Upper lobe of left lung (tissue), 6 donors: Measurements from ENCODE around the gene CGB1. TPM values are rescaled to one million over a fixed set of nuclear protein-coding genes. Genes with fewer than 3 reads are reported as not detected.
"Not testable (repeated sequence)": the region's sequence is repeated elsewhere in the genome, so short reads cannot be mapped to it uniquely, and the experiment has no call there.

Source experiments
- ATAC-seq, 2 donors: fragments of 200-7000 bp; cut with Tn5 transposase; one replicate each; pipeline ENCODE4 v1.9.1; 2022; ENCODE audit warnings: mild to moderate bottlenecking in 2 of 2, moderate library complexity in 2 of 2; ENCODE audit not compliant: low FRiP score in 2 of 2
- DNase-seq, 2 donors: peaks; one replicate each; pipeline ENCODE4 v3.0.0-alpha.2; 2019 to 2020
- H3K27ac ChIP-seq, 4 donors: fragments of 200-600 bp; sonication (generic); one replicate each; pipeline ENCODE4 v1.5.1; 2016 to 2019
- H3K27me3 ChIP-seq, 4 donors: fragments of 200-600 bp; sonication (generic); one replicate each; pipeline ENCODE4 v1.5.1; 2017 to 2019
- H3K36me3 ChIP-seq, 4 donors: fragments of 200-600 bp; sonication (generic); one replicate each; pipeline ENCODE4 v1.5.1; 2016 to 2019
- H3K4me1 ChIP-seq, 4 donors: fragments of 200-600 bp; sonication (generic); one replicate each; pipeline ENCODE4 v1.5.1; 2018 to 2019
- H3K4me3 ChIP-seq, 4 donors: fragments of 200-600 bp; sonication (generic); one replicate each; pipeline ENCODE4 v1.5.1; 2017 to 2019; ENCODE audit warnings: mild to moderate bottlenecking in 2 of 4, moderate library complexity in 1 of 4
- H3K9me3 ChIP-seq, 4 donors: fragments of 200-600 bp; sonication (generic); one replicate each; pipeline ENCODE4 v1.5.1; 2018 to 2019
- EP300 ChIP-seq, 4 donors: sonication (generic); formaldehyde crosslinking; IDR thresholded peaks; one replicate each; pipeline ENCODE4 v1.5.1; 2017; ENCODE audit warnings: antibody characterized with exemption in 4 of 4, control low read depth in 2 of 4
- POLR2A ChIP-seq, 4 donors: fragments of 450-650 bp; IDR thresholded peaks; one replicate each; pipeline ENCODE4 v1.5.1; 2016 to 2017; ENCODE audit warnings: antibody characterized with exemption in 4 of 4, mild to moderate bottlenecking in 2 of 4
- POLR2AphosphoS5 ChIP-seq, 2 donors: sonication (generic); formaldehyde crosslinking; IDR thresholded peaks; one replicate each; pipeline ENCODE4 v1.5.1; 2017; ENCODE audit warnings: antibody characterized with exemption in 2 of 2
- WGBS, 2 donors: methylation state at CpG; one replicate each; pipeline ENCODE4 v1.1.5; 2017 to 2018; 5-methylcytosine and 5-hydroxymethylcytosine counted together
- total RNA-seq, 6 donors: library from RNA; depleted of rRNA in 4 of 6; stranded (reverse); fragments of >200 nt in 4 of 6; gene quantifications; one replicate each; pipeline versions ENCODE4 v1.1.0 to v1.2.1, GENCODE V29; 2016 to 2021
- TF ChIP-seq, protein P1 (sequence below), 6 experiments: fragments of 450-650 bp in 4 of 6; fragments of 200-600 bp in 2 of 6; sonication (generic) in 2 of 6; IDR thresholded peaks; one replicate each; pipeline ENCODE4 v1.5.1; 2016 to 2019; ENCODE audit warnings: antibody characterized with exemption in 6 of 6
- donor health status: DM: no; HTN: no; CAD: no; lungs with moderate emphysema.
- donor health status: DM: no; HTN: yes; CAD: no; lungs with severe emphysema.

Gene CGB1
- total RNA-seq, 6 donors from 2014 or later = not detected

DNA sequence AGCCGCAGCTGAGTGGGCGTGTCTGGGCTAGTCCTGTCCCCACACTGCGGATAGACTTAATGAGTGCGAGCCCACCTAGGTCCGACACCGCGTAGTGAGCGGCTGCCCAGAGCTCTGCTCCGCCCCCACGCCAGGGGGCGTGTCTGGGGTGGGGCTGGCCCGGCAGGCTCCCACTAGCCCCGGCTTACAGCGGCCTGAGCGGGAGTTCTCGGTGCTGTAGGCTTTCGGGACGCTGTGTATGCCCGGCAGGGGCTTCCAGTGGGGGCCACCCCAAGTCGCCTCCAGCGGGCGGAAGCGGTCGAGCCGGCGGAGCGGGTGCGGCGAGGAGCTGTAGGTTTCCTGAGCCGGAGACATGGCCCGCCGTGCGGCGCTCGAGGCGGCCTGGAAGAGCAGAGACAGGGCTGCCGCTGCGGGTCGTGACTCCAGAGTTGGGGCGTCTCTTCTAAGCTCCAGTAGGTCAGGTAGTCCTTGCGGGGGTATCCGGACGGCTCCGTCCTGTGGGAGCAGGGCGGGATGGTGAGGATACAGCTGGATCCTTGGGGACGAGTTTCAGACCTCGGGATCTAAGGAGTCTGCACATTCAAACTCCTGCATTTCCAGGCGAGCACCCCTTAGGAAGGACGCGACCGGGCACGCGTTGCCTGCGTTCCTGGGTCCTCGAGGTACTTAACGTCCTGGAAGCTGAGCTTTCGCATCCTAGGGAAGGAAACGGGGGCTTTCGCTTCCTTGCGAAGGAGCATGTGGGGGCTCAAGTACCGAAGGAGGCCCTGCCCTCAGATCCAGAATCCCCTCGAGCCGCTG, 19.6 kb upstream of the CGB1 start:
- WGBS, 2 donors = 3% methylated on average over 52 of the region's 63 CpGs; no CpG with 5 or more reads in 1 of the 2 donors
- peak; percentile 57 to 93 for DNase-seq
- Histone ChIP-seq H3K27ac (peak overlapping the region in 1 of 4 donors; percentile 40), H3K27me3 (peaks cover 0 to 13% (median 3%) of the 10 kb centered on the region in 4 donors), H3K4me1 (peaks cover 16 to 27% (median 22%) of the 10 kb centered on the region in 4 donors), H3K9me3 (no peaks in the 10 kb centered on the region), H3K4me3 (peak overlapping the region; percentile 43 to 55 (median 50)), H3K36me3 (no peaks in the 10 kb centered on the region)
- ATAC-seq = peak; percentile 87 to 91
- TF ChIP-seq, protein P1, sequence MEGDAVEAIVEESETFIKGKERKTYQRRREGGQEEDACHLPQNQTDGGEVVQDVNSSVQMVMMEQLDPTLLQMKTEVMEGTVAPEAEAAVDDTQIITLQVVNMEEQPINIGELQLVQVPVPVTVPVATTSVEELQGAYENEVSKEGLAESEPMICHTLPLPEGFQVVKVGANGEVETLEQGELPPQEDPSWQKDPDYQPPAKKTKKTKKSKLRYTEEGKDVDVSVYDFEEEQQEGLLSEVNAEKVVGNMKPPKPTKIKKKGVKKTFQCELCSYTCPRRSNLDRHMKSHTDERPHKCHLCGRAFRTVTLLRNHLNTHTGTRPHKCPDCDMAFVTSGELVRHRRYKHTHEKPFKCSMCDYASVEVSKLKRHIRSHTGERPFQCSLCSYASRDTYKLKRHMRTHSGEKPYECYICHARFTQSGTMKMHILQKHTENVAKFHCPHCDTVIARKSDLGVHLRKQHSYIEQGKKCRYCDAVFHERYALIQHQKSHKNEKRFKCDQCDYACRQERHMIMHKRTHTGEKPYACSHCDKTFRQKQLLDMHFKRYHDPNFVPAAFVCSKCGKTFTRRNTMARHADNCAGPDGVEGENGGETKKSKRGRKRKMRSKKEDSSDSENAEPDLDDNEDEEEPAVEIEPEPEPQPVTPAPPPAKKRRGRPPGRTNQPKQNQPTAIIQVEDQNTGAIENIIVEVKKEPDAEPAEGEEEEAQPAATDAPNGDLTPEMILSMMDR (IDR thresholded peaks at IDR 0.05) = peak in 4 of 6 experiments; percentile 34 to 43 (median 36)
- TF ChIP-seq EP300 (IDR thresholded peaks at IDR 0.05) (no peak), POLR2A (IDR thresholded peaks at IDR 0.05) (no peak), POLR2AphosphoS5 (IDR thresholded peaks at IDR 0.05) (no peak)

DNA sequence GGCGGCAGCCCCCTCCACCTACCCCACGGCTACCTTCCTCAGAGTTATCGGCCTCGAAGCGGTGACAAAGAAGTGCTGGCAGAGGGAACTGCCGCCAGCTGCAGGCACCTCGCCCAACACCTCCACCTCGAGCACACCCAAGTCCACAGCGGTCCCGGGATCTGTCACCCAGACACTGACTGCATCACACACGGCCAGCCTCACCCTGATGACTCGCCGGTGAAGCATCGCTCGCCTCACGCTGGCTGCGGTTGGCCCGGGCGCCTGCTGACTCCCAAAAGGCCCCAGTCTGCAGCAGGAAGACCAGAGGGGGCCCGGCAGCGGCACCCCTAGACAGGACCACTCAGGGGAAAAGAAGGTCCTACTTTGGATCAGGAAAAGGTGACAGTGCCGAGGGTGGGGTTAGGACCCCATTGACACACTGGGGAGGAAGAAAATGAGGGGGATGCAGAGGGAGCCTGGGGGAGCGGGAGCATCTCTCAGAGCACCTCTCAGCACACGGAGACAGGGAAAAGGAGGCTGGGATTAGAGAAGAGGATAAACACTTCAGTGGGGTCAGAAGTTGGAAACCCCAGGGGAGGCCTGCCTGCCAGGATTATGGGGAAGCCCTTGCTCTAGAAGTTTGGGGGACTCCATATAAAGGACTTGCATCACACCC, 13.8 kb upstream of the CGB1 start:
- not testable (repeated sequence) for H3K4me1 ChIP-seq, H3K9me3 ChIP-seq
- 66 to 84% methylated on average over 4 to 23 of the region's 24 CpGs for WGBS, 2 donors

DNA sequence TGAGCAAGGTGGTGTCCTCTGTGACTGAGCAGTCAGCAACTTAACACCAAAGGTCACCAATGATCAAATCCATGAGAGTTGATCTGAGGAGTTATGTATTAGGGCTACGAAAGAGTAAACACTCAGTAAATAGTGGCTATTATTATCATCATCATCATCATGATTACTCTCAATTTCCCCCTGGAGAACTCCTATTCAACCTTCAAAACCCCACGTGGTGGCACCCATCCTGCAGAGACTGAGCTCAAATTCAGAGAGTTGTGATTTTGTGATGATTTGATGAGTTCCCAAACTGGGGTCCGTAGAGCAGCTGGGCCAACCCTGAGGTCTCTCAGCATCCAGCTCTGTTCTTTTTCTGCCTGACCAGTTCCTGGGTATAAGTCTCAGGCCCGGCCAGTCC, 13.1 kb upstream of the CGB1 start:
- ATAC-seq, H3K36me3 ChIP-seq, H3K27me3 ChIP-seq, DNase-seq, H3K4me1 ChIP-seq, H3K9me3 ChIP-seq, H3K4me3 ChIP-seq, H3K27ac ChIP-seq: not testable (repeated sequence)
- 86 to 88% methylated on average over 2 to 4 of the region's 4 CpGs for WGBS, 2 donors

More for the DNA sequence above, 13.8 kb upstream of the CGB1 start:
- H3K27me3 ChIP-seq, H3K27ac ChIP-seq, H3K36me3 ChIP-seq, DNase-seq, ATAC-seq, H3K4me3 ChIP-seq: not testable (repeated sequence)

DNA sequence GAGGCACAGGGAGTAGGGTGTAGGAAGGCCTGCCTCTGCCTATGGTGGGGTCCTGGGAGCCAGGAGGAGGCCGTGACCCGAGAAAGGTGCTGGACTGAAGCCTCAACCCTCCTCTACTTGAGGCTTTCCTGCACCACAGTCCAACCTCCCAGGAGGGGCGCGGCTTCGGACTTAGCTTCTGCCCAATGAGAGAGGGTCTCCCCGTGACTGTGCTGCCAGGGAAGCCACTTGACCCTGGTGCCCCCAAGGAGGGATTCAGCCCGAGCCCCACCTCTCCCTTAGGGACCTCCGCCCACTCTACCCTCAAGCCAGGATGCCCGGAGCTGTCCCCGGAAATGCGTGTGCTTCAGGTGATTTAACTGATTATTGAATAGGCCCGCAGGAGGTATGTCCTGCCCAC, 12.3 kb upstream of the CGB1 start, which contains the start of gene CGB8:
Gene CGB8 (minus strand): TSS at position 101 of the 400 bp plus-strand sequence. CDS start 372 bp downstream, outside the sequence.
- H3K27ac ChIP-seq, DNase-seq, H3K27me3 ChIP-seq, ATAC-seq, H3K9me3 ChIP-seq, H3K4me3 ChIP-seq, H3K4me1 ChIP-seq, H3K36me3 ChIP-seq: not testable (repeated sequence)
- WGBS, 2 donors = 72 to 80% methylated on average over 1 to 10 of the region's 12 CpGs

DNA sequence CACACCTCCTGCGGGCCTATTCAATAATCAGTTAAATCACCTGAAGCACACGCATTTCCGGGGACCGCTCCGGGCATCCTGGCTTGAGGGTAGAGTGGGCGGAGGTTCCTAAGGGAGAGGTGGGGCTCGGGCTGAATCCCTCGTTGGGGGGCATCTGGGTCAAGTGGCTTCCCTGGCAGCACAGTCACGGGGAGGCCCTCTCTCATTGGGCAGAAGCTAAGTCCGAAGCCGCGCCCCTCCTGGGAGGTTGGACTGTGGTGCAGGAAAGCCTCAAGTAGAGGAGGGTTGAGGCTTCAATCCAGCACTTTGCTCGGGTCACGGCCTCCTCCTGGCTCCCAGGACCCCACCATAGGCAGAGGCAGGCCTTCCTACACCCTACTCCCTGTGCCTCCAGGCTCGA, 6.9 kb upstream of the CGB1 start, which contains the start of gene CGB5:
Gene CGB5 (plus strand): TSS at position 301 of the 400 bp plus-strand sequence. CDS start 362 bp downstream, outside the sequence.
- WGBS, 2 donors = 80 to 83% methylated on average over 4 to 8 of the region's 15 CpGs
- H3K4me1 ChIP-seq = not testable (repeated sequence)

DNA sequence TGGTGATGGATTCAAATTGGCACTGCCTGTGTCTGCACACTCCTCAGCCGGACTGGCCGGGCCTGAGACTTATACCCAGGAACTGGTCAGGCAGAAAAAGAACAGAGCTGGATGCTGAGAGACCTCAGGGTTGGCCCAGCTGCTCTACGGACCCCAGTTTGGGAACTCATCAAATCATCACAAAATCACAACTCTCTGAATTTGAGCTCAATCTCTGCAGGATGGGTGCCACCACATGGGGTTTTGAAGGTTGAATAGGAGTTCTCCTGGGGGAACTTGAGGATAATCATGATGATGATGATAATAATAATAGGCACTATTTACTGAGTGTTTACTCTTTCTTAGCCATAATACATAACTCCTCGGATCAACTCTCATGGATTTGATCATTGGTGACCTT, 6.0 kb upstream of the CGB1 start:
- DNase-seq, H3K4me1 ChIP-seq, H3K27ac ChIP-seq, H3K36me3 ChIP-seq, H3K9me3 ChIP-seq, ATAC-seq, H3K4me3 ChIP-seq, H3K27me3 ChIP-seq: not testable (repeated sequence)
- 80 to 83% methylated on average over 4 of the region's 4 CpGs for WGBS, 2 donors

More for the DNA sequence above, 6.9 kb upstream of the CGB1 start, which contains the start of gene CGB5:
- not testable (repeated sequence) for H3K27me3 ChIP-seq, H3K36me3 ChIP-seq, H3K27ac ChIP-seq, ATAC-seq, DNase-seq, H3K9me3 ChIP-seq, H3K4me3 ChIP-seq

DNA sequence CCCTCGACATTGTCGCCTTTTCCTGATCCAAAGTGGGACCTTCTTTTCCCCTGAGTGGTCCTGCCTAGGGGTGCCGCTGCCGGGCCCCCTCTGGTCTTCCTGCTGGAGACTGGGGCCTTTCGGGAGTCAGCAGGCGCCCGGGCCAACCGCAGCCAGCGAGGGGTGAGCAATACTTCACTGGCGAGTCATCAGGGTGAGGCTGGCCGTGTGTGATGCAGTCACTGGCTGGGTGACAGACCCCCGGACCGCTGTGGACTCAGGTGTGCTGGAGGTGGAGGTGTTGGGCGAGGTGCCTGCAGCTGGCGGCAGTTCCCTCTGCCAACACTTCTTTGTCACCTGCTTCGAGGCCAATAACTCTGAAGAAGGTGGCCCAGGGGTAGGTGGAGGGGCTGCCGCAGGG, 5.5 kb upstream of the CGB1 start:
- H3K27me3 ChIP-seq = no peaks in the 10 kb centered on the region
- WGBS, 2 donors = 70 to 80% methylated on average over 6 to 14 of the region's 17 CpGs
- H3K27ac ChIP-seq = no peak overlapping the region
- no peak overlapping the region for H3K4me3 ChIP-seq
- no peaks in the 10 kb centered on the region for H3K36me3 ChIP-seq
- no peaks in the 10 kb centered on the region for H3K9me3 ChIP-seq
- DNase-seq (no peak), ATAC-seq (no peak)
- no peaks in the 10 kb centered on the region for H3K4me1 ChIP-seq
- TF ChIP-seq POLR2AphosphoS5 (IDR thresholded peaks at IDR 0.05) = no peak
- no peak for TF ChIP-seq POLR2A (IDR thresholded peaks at IDR 0.05)
- TF ChIP-seq, protein P1 (IDR thresholded peaks at IDR 0.05) = no peak
- no peak for TF ChIP-seq EP300 (IDR thresholded peaks at IDR 0.05)

DNA sequence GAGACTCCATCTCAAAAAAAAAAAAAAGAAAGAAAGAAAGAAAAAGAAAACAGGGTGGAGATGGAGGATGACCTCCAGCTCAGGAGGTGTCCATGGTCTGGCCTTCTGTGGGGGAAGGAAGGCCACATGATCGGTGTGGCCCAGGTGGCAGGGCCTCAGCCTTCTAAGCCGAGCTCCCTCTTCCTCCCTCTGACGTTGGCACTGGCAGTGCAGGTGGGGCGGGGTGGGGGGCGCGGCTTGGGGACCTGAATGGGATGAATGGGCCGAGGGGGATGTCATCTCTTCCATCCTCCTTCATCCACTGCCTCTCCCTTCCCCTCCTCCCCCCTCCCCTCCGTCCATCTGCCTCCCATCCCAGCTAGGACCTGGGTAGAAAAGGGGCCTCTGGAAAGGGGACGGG, 3.0 kb upstream of the CGB1 start:
- H3K9me3 ChIP-seq = not testable (repeated sequence)
- 50 to 55% methylated on average over 8 to 9 of the region's 9 CpGs for WGBS, 2 donors

DNA sequence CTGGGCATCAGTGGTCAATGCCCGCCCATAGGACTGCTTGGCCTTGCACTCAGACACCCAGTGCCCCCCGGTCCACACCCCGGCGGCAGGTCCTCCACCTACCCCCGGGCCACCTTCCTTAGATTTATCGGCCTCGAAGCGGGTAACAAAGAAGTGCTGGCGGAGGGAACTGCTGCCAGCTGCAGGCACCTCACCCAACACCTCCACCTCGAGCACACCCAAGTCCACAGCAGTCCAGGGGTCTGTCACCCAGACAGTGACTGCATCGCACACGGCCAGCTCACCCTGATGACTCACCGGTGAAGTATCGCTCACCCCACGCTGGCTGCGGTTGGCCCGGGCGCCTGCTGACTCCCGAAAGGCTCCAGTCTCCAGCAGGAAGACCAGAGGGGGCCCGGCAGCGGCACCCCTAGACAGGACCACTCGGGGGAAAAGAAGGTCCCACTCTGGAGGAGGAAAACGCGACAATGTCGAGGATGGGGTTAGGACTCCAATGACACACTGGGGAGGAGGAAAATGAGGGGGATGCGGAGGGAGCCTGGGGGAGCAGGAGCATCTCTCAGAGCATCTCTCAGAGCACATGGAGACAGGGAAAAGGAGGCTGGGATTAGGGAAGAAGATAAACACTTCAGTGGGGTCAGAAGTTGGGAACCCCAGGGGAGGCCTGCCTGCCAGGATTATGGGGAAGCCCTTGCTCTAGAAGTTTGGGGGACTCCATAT, 2.0 kb upstream of the CGB1 start:
- H3K27me3 ChIP-seq, H3K9me3 ChIP-seq, H3K27ac ChIP-seq, ATAC-seq, H3K4me1 ChIP-seq, H3K36me3 ChIP-seq, DNase-seq, H3K4me3 ChIP-seq: not testable (repeated sequence)
- 86 to 89% methylated on average over 9 to 25 of the region's 26 CpGs for WGBS, 2 donors

More for the DNA sequence above, 3.0 kb upstream of the CGB1 start:
- H3K27me3 ChIP-seq, H3K36me3 ChIP-seq, H3K27ac ChIP-seq, ATAC-seq, H3K4me3 ChIP-seq, DNase-seq, H3K4me1 ChIP-seq: not testable (repeated sequence)

DNA sequence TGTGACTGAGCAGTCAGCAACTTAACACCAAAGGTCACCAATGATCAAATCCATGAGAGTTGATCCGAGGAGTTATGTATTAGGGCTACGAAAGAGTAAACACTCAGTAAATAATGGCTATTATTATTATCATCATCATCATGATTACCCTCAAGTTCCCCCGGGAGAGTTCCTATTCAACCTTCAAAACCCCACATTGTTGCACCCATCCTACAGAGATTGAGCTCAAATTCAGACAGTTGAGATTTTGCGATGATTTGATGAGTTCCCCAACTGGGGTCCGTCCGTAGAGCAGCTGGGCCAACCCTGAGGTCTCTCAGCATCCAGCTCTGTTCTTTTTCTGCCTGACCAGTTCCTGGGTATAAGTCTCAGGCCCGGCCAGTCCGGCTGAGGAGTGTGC, 1.4 kb upstream of the CGB1 start:
- WGBS, 2 donors = 88 to 94% methylated on average over 4 to 7 of the region's 8 CpGs
- not testable (repeated sequence) for H3K27ac ChIP-seq, DNase-seq, H3K9me3 ChIP-seq, H3K4me1 ChIP-seq, H3K36me3 ChIP-seq, ATAC-seq, H3K27me3 ChIP-seq, H3K4me3 ChIP-seq
